SU-DHL-6 (cell line): Measurements from ENCODE around the gene ATOX1.

Experiments
- CTCF ChIP-seq: fragments of 200-600 bp; sonication (generic); IDR thresholded peaks from one replicate; pipeline ENCODE4 v1.5.1; 2017; ENCODE audit warnings: antibody characterized with exemption, mild to moderate bottlenecking, low read length, moderate library complexity; ENCODE audit not compliant: insufficient read depth, poor library complexity, severe bottlenecking
- EZH2phosphoT487 ChIP-seq: fragments of 200-600 bp; sonication (generic), shearing (Covaris generic); conservative IDR thresholded peaks from 2 replicates; pipeline ENCODE4 v1.6.1; 2018; ENCODE audit warnings: mild to moderate bottlenecking, antibody characterized with exemption, low read length, moderate library complexity, mixed read lengths

- TF ChIP-seq CTCF (no peak), EZH2phosphoT487 (no peak)
Observed at GRCh38 chr5:151717416-151717815, 41.0 kb downstream of the ATOX1 start.
